ENCODE data around the gene STK31.

Gene STK31

GRCh38 chr7:23709081-23709750 lies 803 bp upstream of the STK31 start:
- Histone ChIP-seq H3K4me1 (ENCODE audit: control insufficient read depth, low read length) (no peaks in the 10 kb centered on the region), H3K9me2 (replicated peaks; ENCODE audit: control insufficient read depth, low read length) (no peaks in the 10 kb centered on the region), H3K79me2 (ENCODE audit: control insufficient read depth, low read length) (no peaks in the 10 kb centered on the region), H3K9me3 (ENCODE audit: control insufficient read depth, insufficient read depth, low read length) (peaks cover 5% of the 10 kb centered on the region; the same call in 1 of the 2 replicates), H4K20me1 (ENCODE audit: control insufficient read depth, insufficient read depth, low read depth, low read length) (no peaks in the 10 kb centered on the region), H3F3A (ENCODE audit: control insufficient read depth, insufficient read depth) (no peaks in the 10 kb centered on the region), H3K27ac (ENCODE audit: low read depth, low read length) (no peak overlapping the region), H3K4me2 (ENCODE audit: low read length) (no peak overlapping the region), H3K4me3 (ENCODE audit: low read length) (no peak overlapping the region), H3K36me3 (ENCODE audit: control insufficient read depth, low read length) (peaks cover 6% of the 10 kb centered on the region; the same call in 1 of the 2 replicates), H3K27me3 (ENCODE audit: control insufficient read depth, low read length) (peaks cover 6% of the 10 kb centered on the region; the same call in 1 of the 2 replicates)
- TF ChIP-seq CTCF (IDR thresholded peaks at IDR 0.05; ENCODE audit: low read depth, low read length, poor library complexity, severe bottlenecking) (no peak), EZH2phosphoT487 (IDR thresholded peaks at IDR 0.05; ENCODE audit: borderline replicate concordance, low read length) (no peak)

GRCh38 chr7:23712368-23713284 lies 2.6 kb downstream of the STK31 start:
- no peak overlapping the region for H3K4me3 ChIP-seq (ENCODE audit: low read length)
- H3K9me2 ChIP-seq (replicated peaks; ENCODE audit: control insufficient read depth, low read length): no peaks in the 10 kb centered on the region
- no peak overlapping the region for H3K4me2 ChIP-seq (ENCODE audit: low read length)
- no peaks in the 10 kb centered on the region for H3F3A ChIP-seq (ENCODE audit: control insufficient read depth, insufficient read depth)
- no peaks in the 10 kb centered on the region for H3K79me2 ChIP-seq (ENCODE audit: control insufficient read depth, low read length)
- no peaks in the 10 kb centered on the region for H4K20me1 ChIP-seq (ENCODE audit: control insufficient read depth, insufficient read depth, low read depth, low read length)
- no peak overlapping the region for H3K27ac ChIP-seq (ENCODE audit: low read depth, low read length)
- H3K9me3 ChIP-seq (ENCODE audit: control insufficient read depth, insufficient read depth, low read length): no peaks in the 10 kb centered on the region
- H3K27me3 ChIP-seq (ENCODE audit: control insufficient read depth, low read length): peaks cover 6% of the 10 kb centered on the region; the same call in 1 of the 2 replicates
- H3K36me3 ChIP-seq (ENCODE audit: control insufficient read depth, low read length): no peaks in the 10 kb centered on the region
- no peaks in the 10 kb centered on the region for H3K4me1 ChIP-seq (ENCODE audit: control insufficient read depth, low read length)
- peak; percentile 75 for TF ChIP-seq CTCF (IDR thresholded peaks at IDR 0.05; ENCODE audit: low read depth, low read length, poor library complexity, severe bottlenecking)
- TF ChIP-seq EZH2phosphoT487 (IDR thresholded peaks at IDR 0.05; ENCODE audit: borderline replicate concordance, low read length): no peak

GRCh38 chr7:23713285-23714149 lies 3.5 kb downstream of the STK31 start:
- TF ChIP-seq CTCF (IDR thresholded peaks at IDR 0.05; ENCODE audit: low read depth, low read length, poor library complexity, severe bottlenecking) (no peak), EZH2phosphoT487 (IDR thresholded peaks at IDR 0.05; ENCODE audit: borderline replicate concordance, low read length) (no peak)
- Histone ChIP-seq H3K27ac (ENCODE audit: low read depth, low read length) (no peak overlapping the region), H3K4me2 (ENCODE audit: low read length) (no peak overlapping the region)

More at GRCh38 chr7:23713285-23714149, 3.5 kb downstream of the STK31 start:
- H3K4me1 ChIP-seq (ENCODE audit: control insufficient read depth, low read length): no peaks in the 10 kb centered on the region
- H3K9me2 ChIP-seq (replicated peaks; ENCODE audit: control insufficient read depth, low read length): no peaks in the 10 kb centered on the region
- H4K20me1 ChIP-seq (ENCODE audit: control insufficient read depth, insufficient read depth, low read depth, low read length): no peaks in the 10 kb centered on the region
- H3F3A ChIP-seq (ENCODE audit: control insufficient read depth, insufficient read depth): no peaks in the 10 kb centered on the region
- no peaks in the 10 kb centered on the region for H3K79me2 ChIP-seq (ENCODE audit: control insufficient read depth, low read length)
- H3K9me3 ChIP-seq (ENCODE audit: control insufficient read depth, insufficient read depth, low read length): no peaks in the 10 kb centered on the region
- H3K4me3 ChIP-seq (ENCODE audit: low read length): no peak overlapping the region
- H3K27me3 ChIP-seq (ENCODE audit: control insufficient read depth, low read length): peaks cover 7% of the 10 kb centered on the region; the same call in 1 of the 2 replicates
- no peaks in the 10 kb centered on the region for H3K36me3 ChIP-seq (ENCODE audit: control insufficient read depth, low read length)

All from DOHH2 (cell line).